Measurements from ENCODE around the gene MCC. TPM values are rescaled to one million over a fixed set of nuclear protein-coding genes. Genes with fewer than 3 reads are reported as not detected.

The MCC gene
- total and polyA plus RNA-seq, 12 donors: 4.2 to 34.1 (median 25.2) TPM

GRCh38 chr5:113054899-113055298, 433.4 kb downstream of the MCC start:
- no peak overlapping the region for H3K4me3 ChIP-seq
- peaks cover 0 to 74% (median 9%) of the 10 kb centered on the region in 9 donors for H3K36me3 ChIP-seq
- intact Hi-C loops (cut with DNase I): no loop called here
- TF ChIP-seq CTCF (IDR thresholded peaks at IDR 0.05): no peak
- 96 to 98% methylated on average over 11 of the region's 11 CpGs for WGBS, 2 donors
- no peaks in the 10 kb centered on the region for H3K9me3 ChIP-seq
- peaks cover 0 to 56% (median 45%) of the 10 kb centered on the region in 9 donors for H3K4me1 ChIP-seq
- DNase-seq (no peak), ATAC-seq (no peak)
- H3K27ac ChIP-seq: no peak overlapping the region
- no peaks in the 10 kb centered on the region for H3K27me3 ChIP-seq

GRCh38 chr5:113053511-113053995, 434.7 kb downstream of the MCC start:
- ATAC-seq (peak in 2 of 8 donors; percentile 14 to 38), DNase-seq (no peak)
- Histone ChIP-seq H3K9me3 (no peaks in the 10 kb centered on the region), H3K27me3 (no peaks in the 10 kb centered on the region), H3K4me1 (peaks cover 0 to 43% (median 35%) of the 10 kb centered on the region in 9 donors), H3K27ac (no peak overlapping the region), H3K36me3 (peaks cover 0 to 80% (median 21%) of the 10 kb centered on the region in 9 donors), H3K4me3 (no peak overlapping the region)
- intact Hi-C loops (cut with DNase I): no loop called here
- 76 to 81% methylated on average over 9 of the region's 9 CpGs for WGBS, 2 donors
- no peak for TF ChIP-seq CTCF (IDR thresholded peaks at IDR 0.05)

- DNase-seq (no peak), ATAC-seq (peak in 1 of 8 donors; percentile 14)
- H3K27ac ChIP-seq: peak overlapping the region in 2 of 10 donors; percentile 46 to 75
- no peak overlapping the region for H3K4me3 ChIP-seq
- intact Hi-C loops (cut with DNase I): no loop called here
- H3K9me3 ChIP-seq: no peaks in the 10 kb centered on the region
- peaks cover 0 to 45% (median 32%) of the 10 kb centered on the region in 9 donors for H3K4me1 ChIP-seq
- peaks cover 0 to 93% (median 25%) of the 10 kb centered on the region in 9 donors for H3K36me3 ChIP-seq
- WGBS, 2 donors: 73 to 84% methylated on average over 10 of the region's 10 CpGs
- H3K27me3 ChIP-seq: no peaks in the 10 kb centered on the region
- no peak for TF ChIP-seq CTCF (IDR thresholded peaks at IDR 0.05)
Observed at GRCh38 chr5:113052041-113052795, 436.0 kb downstream of the MCC start.

GRCh38 chr5:113050721-113051382, 437.4 kb downstream of the MCC start:
- no peaks in the 10 kb centered on the region for H3K9me3 ChIP-seq
- peak in 7 of 8 donors; percentile 25 to 67 (median 46) for ATAC-seq
- 37 to 46% methylated on average over 9 of the region's 9 CpGs for WGBS, 2 donors
- intact Hi-C loops (cut with DNase I): no loop called here
- DNase-seq: no peak
- no peak overlapping the region for H3K4me3 ChIP-seq
- no peaks in the 10 kb centered on the region for H3K27me3 ChIP-seq
- TF ChIP-seq CTCF (IDR thresholded peaks at IDR 0.05): no peak
- peaks cover 0 to 51% (median 32%) of the 10 kb centered on the region in 9 donors for H3K4me1 ChIP-seq
- peaks cover 0 to 96% (median 31%) of the 10 kb centered on the region in 9 donors for H3K36me3 ChIP-seq
- peak overlapping the region in 5 of 10 donors; percentile 46 to 75 (median 47) for H3K27ac ChIP-seq

All from heart right ventricle (tissue), 16 donors.